SH-SY5Y (cell line): ENCODE data around the gene GPR149.

ENCODE experiments used
- GATA2 ChIP-seq: IDR thresholded peaks from 2 replicates; pipeline ENCODE4 v1.6.1; 2011; ENCODE audit warnings: mild to moderate bottlenecking, low read depth, low read length
- GATA3 ChIP-seq: IDR thresholded peaks from 2 replicates; pipeline ENCODE4 v1.6.1; 2011; ENCODE audit warnings: low read depth, mild to moderate bottlenecking, low read length, moderate library complexity

- TF ChIP-seq GATA3 (no peak), GATA2 (no peak)
Observed at GRCh38 chr3:154334973-154335420, 95.0 kb downstream of the GPR149 start.
